SW 1271 (cell line): ENCODE measurements around the gene TAS2R7.
"Not testable (repeated sequence)": the region's sequence is repeated elsewhere in the genome, so short reads cannot be mapped to it uniquely, and the experiment has no call there.

Experiments used
- DNase-seq, 2 experiments: peaks; one replicate each; lab custom pipeline; 2025; lab: John Stamatoyannopoulos, UW

Gene TAS2R7, protein sequence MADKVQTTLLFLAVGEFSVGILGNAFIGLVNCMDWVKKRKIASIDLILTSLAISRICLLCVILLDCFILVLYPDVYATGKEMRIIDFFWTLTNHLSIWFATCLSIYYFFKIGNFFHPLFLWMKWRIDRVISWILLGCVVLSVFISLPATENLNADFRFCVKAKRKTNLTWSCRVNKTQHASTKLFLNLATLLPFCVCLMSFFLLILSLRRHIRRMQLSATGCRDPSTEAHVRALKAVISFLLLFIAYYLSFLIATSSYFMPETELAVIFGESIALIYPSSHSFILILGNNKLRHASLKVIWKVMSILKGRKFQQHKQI

DNA sequence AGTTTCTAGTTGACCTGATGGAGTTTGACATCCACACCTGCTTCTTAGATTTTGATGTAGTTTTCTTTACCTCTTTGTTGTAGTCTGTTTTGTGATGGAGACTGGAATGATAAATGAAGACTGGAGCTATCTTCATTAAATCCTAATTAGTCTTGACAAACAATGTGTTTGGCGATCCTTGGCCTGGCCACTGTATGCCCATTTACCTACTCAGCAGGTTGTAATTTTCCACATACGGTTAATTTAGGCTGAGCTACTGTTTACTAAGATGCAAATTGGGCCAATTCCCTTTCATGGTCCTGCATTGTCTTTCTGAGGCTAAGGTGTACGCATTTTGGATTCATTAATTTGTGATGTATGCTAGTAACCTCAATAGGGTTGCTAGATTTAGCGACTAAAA lies at the start of gene TAS2R7:
Gene TAS2R7, minus strand, starts transcription at position 41 of the 400 bp plus-strand sequence. CDS start 57 bp downstream, outside the sequence.
- DNase-seq: no peak

DNA sequence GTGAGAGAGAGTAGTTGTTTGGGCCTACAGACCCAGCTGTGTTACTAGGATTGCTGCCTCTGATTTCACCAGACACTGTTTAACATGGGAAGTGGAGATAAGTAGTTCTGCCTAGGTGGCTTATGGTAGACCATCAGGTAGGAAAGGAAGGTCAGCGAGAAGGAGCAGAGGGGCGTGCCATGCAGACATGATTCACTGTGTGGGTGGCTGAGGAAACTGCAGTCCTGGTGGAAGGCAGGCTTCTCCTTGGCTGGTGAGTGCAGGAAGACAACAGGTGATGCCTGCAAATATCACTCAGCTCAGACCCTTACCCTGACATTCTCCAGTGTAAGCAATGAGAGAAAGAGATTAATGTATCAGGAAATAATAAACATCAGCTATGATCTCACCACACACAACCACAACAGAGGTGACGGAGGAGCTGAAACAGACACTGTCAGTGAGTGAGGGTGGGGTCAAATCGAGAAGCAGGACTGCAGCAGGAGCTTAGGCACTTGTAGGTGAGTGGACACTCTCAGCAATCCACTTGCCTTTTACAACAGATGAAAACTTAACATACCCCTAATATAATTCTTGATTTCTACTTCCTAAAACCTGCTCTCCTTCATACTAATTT lies 48.9 kb upstream of the TAS2R7 start:
- DNase-seq: no peak

DNA sequence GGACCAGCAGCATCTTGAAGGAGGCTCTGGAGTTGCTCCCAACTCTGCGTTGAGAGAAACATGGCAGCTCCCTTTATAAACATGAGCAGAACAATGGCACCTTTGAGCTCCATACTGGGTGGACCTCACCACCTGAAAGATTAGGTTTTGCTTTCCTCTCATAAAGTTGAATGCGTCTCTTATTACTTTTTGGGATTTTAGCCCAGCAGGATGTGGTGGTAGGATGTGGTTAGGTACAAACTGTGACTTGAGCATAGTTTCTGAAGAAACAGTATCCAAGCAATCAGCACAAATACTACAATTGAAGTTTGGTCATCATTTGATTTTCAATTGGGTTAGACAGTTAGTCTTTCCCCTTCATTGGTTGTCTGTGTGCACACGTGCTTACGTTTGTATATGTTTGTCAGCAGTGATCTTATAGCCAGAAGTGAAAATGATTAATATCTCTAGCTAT lies 47.0 kb upstream of the TAS2R7 start, which contains the start of gene PRR4:
Gene PRR4, minus strand, starts transcription at position 51 of the 454 bp plus-strand sequence. Its CDS starts 38 bp downstream, at position 13.
- DNase-seq: no peak

DNA sequence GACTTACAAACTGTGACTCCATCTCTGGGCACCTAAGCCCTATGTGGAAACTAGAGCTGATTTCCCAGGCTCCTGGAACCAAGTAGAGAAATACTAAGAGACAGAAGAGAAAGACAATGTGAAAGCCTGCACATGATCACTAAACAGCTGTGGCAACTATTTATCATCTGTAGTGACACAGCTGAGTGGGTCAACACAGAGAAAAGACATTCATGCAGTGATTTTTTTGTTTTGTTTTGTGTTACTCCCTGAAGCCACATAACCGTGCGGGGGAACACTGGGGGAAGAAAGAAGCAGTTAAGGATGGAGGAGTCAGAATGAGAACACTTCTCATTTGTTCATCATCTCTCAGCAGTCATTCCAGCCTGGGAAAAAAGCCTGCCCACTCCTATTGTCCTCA lies 45.3 kb upstream of the TAS2R7 start:
- DNase-seq: no peak

DNA sequence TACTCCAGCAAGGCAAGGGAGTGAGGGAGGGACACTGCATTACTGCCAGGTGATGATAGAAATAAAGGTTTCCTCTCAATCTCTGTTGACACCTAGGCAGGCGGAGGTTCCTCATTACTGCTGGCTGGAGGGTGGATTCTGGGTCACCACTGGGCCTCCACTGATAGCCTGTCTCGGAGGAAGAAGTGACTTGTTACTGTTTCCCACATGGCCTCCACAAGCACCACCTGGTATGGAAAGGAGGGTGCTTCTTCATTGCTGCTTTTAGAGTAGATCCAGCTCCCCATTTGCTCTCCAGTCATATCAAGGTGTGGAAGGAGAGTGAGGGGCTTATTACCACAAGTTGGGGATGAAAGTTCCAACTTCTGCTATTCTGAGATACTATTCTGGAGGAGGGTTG lies 40.4 kb upstream of the TAS2R7 start:
- no peak for DNase-seq

DNA sequence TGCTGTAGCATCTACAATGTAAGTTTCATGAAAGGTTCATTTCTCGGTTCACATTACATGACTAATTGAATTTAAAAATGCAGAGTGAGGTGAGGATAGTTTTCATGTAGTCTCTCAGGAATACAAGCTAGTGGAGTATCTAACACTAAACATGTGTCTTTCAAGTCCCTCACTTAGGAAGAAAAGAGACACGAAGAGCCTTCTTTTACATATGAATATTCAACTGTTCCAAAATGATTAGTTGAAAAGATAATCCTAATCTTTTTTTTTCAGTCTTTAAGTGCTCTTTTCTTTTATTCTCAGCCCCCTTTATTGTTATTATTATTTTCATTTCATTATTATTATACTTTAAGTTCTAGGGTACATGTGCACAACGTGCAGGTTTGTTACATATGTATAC lies 36.0 kb upstream of the TAS2R7 start:
- DNase-seq: no peak

DNA sequence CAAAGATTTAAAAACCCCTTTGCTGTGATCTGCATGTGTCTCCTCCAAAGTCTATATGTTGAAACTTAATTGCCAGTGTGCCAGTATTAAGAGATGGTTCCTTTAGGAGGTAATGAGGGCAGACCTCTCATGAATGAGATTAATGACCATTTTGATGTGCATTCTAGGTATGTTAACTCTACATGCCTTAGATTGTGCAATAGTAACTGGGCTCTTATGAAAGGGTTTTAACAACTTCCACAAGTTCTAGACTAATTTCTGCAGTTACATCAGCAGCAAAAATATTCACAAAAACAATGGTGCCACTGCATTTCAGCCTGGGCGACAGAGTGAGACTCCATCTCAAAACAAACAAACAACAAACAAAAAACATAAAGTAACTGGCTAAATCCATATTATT lies 27.6 kb upstream of the TAS2R7 start:
- no peak for DNase-seq

DNA sequence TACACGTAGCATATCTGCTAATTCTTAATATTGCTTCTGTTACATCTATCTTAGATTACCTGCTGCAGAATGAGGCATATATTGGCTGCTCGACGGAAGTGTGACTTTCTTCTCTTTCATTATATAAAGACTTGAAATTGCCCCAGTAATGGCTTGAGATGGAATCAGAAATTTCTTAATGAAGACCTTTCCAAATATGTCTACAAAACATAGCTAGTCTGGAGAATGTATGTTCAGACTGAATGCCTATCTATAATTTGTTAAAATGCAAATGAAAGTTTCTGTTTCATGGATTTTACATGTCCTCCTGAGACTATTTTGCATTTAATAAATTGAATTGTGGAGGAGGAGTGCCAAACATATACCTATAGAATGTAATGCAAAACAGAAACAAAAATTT lies 23.8 kb upstream of the TAS2R7 start, which contains the start of gene TAS2R10:
Gene TAS2R10, minus strand, starts transcription at position 101 of the 400 bp plus-strand sequence. Its CDS starts 89 bp downstream, at position 12.
- DNase-seq: no peak

DNA sequence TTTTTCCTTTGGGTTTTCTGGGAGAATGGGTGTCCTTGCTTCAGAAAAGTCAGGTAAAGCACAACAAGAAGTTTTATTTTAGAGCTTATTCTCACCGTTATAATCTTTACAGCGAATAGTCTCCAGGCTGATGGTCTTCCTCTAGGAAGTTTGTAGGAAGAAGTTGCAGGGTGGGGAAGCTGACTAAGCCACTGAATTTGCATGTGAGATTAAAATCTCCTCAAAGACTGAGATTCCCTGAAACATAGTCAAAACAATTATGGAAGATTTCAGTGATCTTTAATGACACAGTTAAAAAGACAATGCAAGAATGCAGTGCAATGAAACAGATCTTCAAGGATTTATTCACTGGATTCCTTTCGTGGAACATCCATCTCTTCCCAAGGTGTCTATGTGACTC lies 22.5 kb upstream of the TAS2R7 start:
- no peak for DNase-seq

DNA sequence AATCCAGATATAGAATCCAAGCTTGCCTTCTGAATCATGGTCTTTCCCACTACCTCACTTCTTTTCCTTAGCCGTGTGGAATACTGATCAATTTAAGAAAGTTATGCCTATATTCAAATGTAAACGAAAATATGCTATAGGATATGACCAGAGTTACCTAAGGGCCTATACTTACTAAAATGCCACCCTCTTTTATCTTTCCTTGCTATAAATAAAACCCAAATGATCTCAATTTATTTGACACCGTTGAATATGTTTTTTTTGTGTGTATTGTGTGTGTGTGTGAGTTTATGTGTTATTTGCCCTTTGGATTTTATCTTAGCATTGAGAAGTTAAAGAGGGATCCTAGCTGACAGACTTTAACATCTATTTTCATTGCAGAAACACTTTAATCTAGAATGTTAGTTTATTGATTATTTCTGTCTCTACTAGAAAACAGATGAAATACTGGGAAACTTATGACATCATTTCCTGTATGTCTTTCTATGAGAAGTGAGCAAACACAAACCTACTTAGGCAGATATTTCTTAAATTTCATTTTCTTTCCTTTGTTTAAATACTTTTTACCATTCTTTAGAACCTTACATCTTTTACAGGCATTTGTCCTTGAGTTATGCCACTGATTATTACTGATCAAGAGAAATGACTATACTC lies 9.6 kb upstream of the TAS2R7 start:
- no peak for DNase-seq

DNA sequence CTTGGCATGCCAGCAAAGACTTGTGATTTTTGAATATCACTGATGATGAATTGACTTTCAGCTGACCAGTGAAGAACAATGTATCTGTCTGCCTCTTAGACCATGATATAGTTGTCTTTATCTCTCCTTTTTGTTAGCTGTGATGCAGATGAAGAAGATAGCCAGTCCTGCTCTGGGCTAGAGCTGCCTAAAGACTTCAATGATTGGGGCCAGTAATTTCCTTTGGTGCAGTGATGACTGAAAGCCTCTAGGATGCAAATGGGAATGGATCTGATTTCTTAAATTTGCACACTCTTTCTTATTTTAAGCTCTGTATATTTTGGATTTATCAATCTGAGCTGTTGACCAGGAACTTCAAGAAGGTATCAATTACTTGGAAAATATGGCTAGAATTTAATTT lies 7.6 kb upstream of the TAS2R7 start, which contains the start of gene TAS2R9:
Gene TAS2R9, minus strand, starts transcription at position 101 of the 400 bp plus-strand sequence. Its CDS starts 93 bp downstream, at position 8.
- no peak for DNase-seq

DNA sequence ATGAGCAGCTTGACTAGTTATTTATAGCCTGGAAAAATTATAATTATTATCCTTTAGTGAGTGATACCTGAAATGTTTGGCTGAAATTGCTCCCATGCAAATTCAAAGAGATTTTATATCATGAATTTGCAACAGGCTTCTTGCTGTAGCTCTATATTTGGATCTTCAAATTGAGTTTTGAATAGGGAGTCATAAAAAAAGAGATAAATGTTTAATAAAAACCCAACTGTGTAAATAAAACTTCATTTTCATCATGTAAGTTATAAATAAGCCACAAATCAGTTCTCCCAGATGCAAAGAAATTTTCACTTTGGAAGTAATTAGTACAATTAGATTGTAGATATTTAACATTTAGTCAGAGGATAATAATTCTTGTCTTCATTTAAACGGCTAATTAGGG lies 4.8 kb upstream of the TAS2R7 start, which contains the start of gene TAS2R8:
Gene TAS2R8, minus strand, starts transcription at position 101 of the 400 bp plus-strand sequence. CDS start 306 bp downstream, outside the sequence.
- no peak for DNase-seq

DNA sequence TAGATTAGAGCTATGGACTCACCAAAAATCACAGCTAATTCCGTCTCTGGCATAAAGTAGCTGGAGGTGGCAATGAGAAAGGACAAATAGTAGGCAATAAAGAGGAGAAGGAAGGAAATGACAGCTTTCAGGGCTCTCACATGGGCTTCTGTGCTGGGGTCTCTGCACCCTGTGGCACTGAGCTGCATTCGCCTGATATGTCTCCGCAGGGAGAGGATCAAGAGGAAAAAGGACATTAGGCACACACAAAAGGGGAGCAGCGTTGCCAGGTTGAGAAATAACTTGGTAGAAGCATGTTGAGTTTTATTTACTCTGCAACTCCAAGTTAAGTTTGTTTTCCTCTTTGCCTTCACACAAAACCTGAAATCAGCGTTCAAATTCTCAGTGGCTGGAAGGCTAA lies 686 bp downstream of the TAS2R7 start:
- no peak for DNase-seq

DNA sequence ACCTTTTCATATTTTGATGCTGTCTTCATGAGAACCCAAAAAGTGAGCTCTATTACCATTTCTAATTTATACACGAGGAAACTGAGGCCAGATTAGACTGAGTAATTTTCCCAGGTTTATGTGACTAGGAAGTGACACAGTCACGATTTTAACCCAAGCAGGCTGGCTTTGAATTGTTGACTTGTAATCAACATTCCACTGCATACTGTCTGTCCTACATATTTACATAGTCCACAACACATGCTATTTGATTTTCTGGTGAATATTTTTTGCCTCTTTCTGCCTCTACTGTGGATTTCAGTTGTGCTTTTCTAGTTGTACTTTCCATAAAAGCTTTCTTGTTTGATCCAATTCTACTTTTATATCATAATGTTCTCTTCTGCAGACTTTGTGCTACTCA lies 8.2 kb downstream of the TAS2R7 start:
- no peak for DNase-seq

DNA sequence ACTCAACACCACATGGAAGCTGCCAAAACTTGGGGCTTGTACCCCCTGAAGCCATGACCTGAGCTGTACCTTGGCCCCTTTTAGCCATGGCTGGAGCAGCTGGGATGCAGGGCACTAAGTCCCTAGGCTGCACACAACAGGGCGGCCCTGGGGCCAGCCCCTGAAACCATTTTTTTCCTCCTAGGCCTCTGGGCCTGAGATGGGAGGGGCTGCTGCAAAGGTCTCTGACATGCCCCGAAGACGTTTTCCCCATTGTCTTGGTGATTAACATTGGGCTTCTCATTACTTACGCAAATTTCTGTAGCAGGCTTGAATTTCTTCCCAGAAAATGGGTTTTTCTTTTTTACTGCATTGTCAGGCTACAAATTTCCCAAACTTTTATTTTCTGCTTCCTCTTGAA lies 10.7 kb downstream of the TAS2R7 start:
- not testable (repeated sequence) for DNase-seq

DNA sequence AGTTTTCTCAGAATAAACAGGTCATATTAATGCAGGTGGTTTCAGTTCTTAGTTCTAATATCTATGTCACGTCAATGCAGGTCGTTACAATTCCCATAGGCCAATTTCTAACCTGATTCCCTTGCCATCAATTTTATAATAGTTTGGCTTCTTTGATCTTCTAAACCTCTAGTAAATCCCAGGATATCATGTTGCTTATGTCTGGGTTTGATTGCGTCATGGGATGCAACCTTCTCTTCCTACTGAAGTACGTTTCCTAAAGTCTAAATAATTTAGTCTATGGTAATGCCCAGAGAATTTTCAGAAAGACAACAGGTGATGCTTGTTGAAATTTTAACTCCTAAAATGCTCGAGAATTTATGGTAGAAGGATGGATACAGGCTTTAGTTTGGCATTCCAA lies 19.2 kb downstream of the TAS2R7 start:
- DNase-seq: no peak

DNA sequence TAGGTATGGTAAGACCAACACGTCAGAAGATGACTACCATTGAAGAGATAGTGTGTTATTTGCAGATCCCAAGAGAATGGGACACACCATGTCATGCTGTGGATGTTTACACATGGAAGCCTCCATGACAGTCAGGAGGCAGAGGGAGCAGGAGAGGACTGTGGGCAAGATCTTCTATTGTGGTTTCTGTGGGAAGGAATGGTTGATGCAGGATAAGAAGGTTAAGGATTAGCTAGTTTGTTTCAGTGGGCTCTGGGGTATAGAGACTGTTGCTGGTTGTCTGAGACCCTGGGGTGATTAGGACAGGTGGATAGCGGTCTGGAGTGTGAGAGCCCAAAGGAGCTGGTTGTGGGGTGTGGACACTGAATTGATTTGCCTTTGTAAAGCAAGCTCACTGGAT lies 23.3 kb downstream of the TAS2R7 start:
- DNase-seq: no peak

DNA sequence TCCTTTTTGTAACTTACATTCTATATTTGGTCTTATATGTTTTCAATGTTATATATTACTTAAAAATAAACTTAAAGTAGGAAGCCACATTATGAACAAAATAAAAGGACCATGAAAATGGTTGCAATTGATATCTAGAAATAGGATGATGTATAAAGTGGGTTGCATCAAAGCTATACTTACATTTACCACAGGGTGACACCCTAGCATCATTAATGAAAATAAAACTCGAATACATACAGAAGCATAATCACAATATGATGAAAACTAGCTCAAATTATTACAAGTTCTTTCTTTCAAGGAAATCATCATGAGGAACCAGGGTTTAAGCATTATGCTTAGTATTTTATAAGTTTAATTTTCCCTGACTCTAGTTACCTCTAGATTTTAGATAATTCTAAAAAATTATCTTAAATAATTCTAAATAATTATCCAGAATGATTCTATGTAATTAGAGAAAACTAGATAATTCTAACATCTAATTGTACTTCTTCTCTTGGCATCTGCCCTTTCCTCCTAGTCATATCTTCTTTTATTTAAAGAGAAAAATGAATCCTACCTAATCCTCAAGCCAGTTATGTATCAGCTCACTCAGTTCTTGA lies 31.2 kb downstream of the TAS2R7 start:
- DNase-seq: peak; percentile 2 to 58

DNA sequence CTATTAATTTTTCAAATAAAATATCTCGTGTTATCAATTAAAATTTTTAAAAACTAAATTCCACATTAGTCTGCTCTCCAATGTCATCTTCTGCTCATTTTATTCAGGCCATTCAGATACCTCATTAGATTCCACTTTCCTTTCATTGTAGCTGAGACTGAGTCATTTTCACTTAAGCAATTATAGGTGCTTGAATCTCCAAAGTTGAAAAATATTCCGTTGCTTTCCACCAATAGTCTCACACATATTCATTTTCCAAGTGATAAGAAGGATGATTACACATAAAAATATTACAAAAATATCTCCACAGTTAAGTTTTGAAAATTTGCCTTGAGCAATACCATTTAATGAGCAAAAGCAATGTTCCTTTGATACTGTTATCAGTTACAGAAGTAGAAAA lies 42.8 kb downstream of the TAS2R7 start:
- DNase-seq: no peak

DNA sequence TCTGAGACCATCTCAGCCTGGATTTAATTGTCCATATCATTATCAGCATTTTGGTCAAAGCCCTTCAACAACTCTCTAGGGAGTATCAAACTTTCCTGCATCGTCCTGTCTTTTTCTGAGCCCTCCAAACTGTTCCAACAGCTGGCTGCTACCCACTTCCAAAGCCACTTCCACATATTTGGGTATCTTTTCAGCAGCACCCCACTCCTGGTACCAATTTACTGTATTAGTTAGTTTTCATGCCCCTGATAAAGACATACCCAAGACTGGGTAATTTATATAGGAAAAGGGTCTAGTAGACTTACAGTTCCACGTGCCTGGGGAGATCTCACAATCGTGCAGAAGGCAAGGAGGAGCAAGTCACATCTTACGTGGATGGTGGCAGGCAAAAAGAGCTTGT lies 46.2 kb downstream of the TAS2R7 start:
- DNase-seq: no peak

DNA sequence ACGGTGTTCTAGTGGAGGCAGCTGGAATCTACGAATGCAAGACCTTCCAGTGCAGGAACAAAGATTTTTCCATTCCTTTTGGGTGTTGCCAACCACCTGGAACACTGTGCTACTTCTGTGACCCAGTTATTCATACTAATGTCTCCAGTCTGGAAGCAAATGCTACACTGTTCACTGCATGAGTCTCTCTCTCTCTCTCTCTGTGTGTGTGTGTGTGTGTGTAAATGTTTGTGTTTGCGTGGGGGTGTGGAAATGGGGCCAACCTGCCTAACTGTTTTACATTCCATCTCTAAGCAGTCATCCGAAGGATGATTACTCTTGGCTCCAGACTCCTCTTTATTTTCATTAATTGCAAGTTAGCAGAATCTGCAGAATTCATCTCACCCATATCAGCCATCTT lies 49.4 kb downstream of the TAS2R7 start:
- DNase-seq: no peak
